ENCODE results near the gene OR8G1.
A peak's percentile ranks its signal among the peaks of the same experiment; 100 is the strongest.
"Not testable (repeated sequence)": the region's sequence is repeated elsewhere in the genome, so short reads cannot be mapped to it uniquely, and the experiment has no call there.

Gene OR8G1

GRCh38 chr11:124240621-124241397 lies at the start of gene OR8G1:
Gene OR8G1, plus strand, starts transcription at chr11:124241095. Its CDS starts 8,581 bp downstream, at chr11:124249676.
- no peak for DNase-seq

- DNase-seq = no peak
These were observed 47.5 kb upstream of the OR8G1 start for GRCh38 chr11:124193221-124194010.

GRCh38 chr11:124194293-124195188 lies 46.4 kb upstream of the OR8G1 start:
- DNase-seq = no peak

- DNase-seq = peak; percentile 56
These were observed 45.6 kb upstream of the OR8G1 start for GRCh38 chr11:124195189-124195734.

GRCh38 chr11:124197999-124198398 lies 42.9 kb upstream of the OR8G1 start:
- DNase-seq = no peak

- DNase-seq = peak; percentile 5
These were observed 42.0 kb upstream of the OR8G1 start for GRCh38 chr11:124198897-124199296.

- DNase-seq = no peak
These were observed 41.2 kb upstream of the OR8G1 start for GRCh38 chr11:124199702-124200101.

GRCh38 chr11:124200671-124201070 lies 40.2 kb upstream of the OR8G1 start:
- no peak for DNase-seq

GRCh38 chr11:124202951-124203350 lies 37.9 kb upstream of the OR8G1 start:
- no peak for DNase-seq

GRCh38 chr11:124204008-124204407 lies 36.9 kb upstream of the OR8G1 start:
- no peak for DNase-seq

- no peak for DNase-seq
These were observed 33.6 kb upstream of the OR8G1 start for GRCh38 chr11:124207102-124207792.

- DNase-seq = no peak
These were observed 31.0 kb upstream of the OR8G1 start for GRCh38 chr11:124209824-124210357.

- DNase-seq = no peak
These were observed 30.5 kb upstream of the OR8G1 start for GRCh38 chr11:124210421-124210820.

- DNase-seq = no peak
These were observed 29.6 kb upstream of the OR8G1 start for GRCh38 chr11:124211321-124211720.

GRCh38 chr11:124214027-124214426 lies 26.9 kb upstream of the OR8G1 start:
- DNase-seq = no peak

GRCh38 chr11:124219126-124219525 lies 21.8 kb upstream of the OR8G1 start:
- DNase-seq = no peak

GRCh38 chr11:124222407-124222806 lies 18.5 kb upstream of the OR8G1 start:
- no peak for DNase-seq

GRCh38 chr11:124224618-124225423 lies 16.1 kb upstream of the OR8G1 start:
- DNase-seq = not testable (repeated sequence)

GRCh38 chr11:124225471-124225870 lies 15.4 kb upstream of the OR8G1 start:
- DNase-seq = no peak

- no peak for DNase-seq
These were observed 7.5 kb upstream of the OR8G1 start for GRCh38 chr11:124233376-124233775.

GRCh38 chr11:124238512-124238911 lies 2.4 kb upstream of the OR8G1 start:
- no peak for DNase-seq

All from activated CD4-positive, alpha-beta T cell treated with anti-CD3 and anti-CD28 coated beads for 48 hours (primary cell).